Measurements from ENCODE around the gene TAS1R3.

GRCh38 chr1:1338278-1338677 lies 7.2 kb downstream of the TAS1R3 start:
- no peak for TF ChIP-seq CTCF (IDR thresholded peaks at IDR 0.05; ENCODE audit: insufficient read depth, low read length, poor library complexity, severe bottlenecking)
- no peak for TF ChIP-seq EZH2phosphoT487 (conservative IDR thresholded peaks at IDR 0.05; ENCODE audit: low read length)

Measured in SU-DHL-6 (cell line).